ENCODE results near the gene MLANA.

MLANA gene

GRCh38 chr9:5939530-5939929 lies 48.8 kb downstream of the MLANA start (continued):
- no peak for TF ChIP-seq ZNF280D (tag by site-specific recombination; IDR thresholded peaks at IDR 0.05)

- CTCF ChIA-PET = interaction anchor here (2.9 kb wide), 1 partner anchor 55 kb away, joined by 8 read pairs; no protein-coding TSS in a partner anchor
- H3K4me3 ChIP-seq (ENCODE audit: low read depth, low read length) = no peak overlapping the region
- no peak for TF ChIP-seq ZNF292 (tag by site-specific recombination; IDR thresholded peaks at IDR 0.05; ENCODE audit: borderline replicate concordance, low read depth)
- TF ChIP-seq ZNF549 (tag by site-specific recombination; IDR thresholded peaks at IDR 0.05) = no peak
- H3K27ac ChIP-seq (ENCODE audit: extremely low read depth, low read depth, low read length) = no peak overlapping the region
- POLR2A ChIA-PET = no interaction called here
- no peaks in the 10 kb centered on the region for H3K9me3 ChIP-seq (ENCODE audit: control insufficient read depth, insufficient read depth, low read depth, low read length)
- no peaks in the 10 kb centered on the region for H3K36me3 ChIP-seq (ENCODE audit: control insufficient read depth in 2 of 2, insufficient read depth in 1 of 2, low read length in 2 of 2)
- no peaks in the 10 kb centered on the region for H3K4me1 ChIP-seq (ENCODE audit: control insufficient read depth, insufficient read depth, low read length)
Measured at GRCh38 chr9:5941214-5941613, 50.5 kb downstream of the MLANA start.

DNA sequence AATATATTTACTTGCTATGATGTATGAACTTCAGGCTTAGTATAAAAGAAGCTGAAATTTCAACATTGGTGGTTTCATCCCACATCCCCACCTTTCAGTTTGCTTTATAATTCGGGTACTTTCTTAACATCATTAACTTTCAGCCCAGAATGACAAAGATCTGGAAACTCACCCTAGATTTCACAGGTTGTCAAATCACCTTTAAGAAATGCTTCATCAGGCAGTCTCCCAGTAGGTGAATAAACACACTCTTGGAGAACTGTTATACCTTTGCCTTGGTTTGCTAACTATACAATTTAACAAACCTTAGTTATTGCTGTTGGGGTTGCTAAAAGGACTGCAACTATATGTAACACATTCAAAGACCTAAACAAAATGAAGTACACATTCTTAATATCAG lies 54.4 kb downstream of the MLANA start:
- ChIA-PET CTCF (interaction anchor here (0.6 to 1.0 kb wide), 3 partner anchors 12 to 63 kb away, joined by 3 to 4 read pairs (median 3); no protein-coding TSS in a partner anchor), POLR2A (no interaction called here)
- H3K9me3 ChIP-seq (ENCODE audit: control insufficient read depth, insufficient read depth, low read depth, low read length) = no peaks in the 10 kb centered on the region
- H3K36me3 ChIP-seq (ENCODE audit: control insufficient read depth in 2 of 2, insufficient read depth in 1 of 2, low read length in 2 of 2) = no peaks in the 10 kb centered on the region
- H3K4me1 ChIP-seq (ENCODE audit: control insufficient read depth, insufficient read depth, low read length) = peaks cover 5% of the 10 kb centered on the region; the same call in 1 of the 2 replicates
- no peak for TF ChIP-seq PRDM10 (tag by site-specific recombination; IDR thresholded peaks at IDR 0.05)
- TF ChIP-seq ZNF391 (tag by site-specific recombination; IDR thresholded peaks at IDR 0.05; ENCODE audit: borderline replicate concordance, low read depth) = no peak
- no peak for TF ChIP-seq ZNF175 (tag by site-specific recombination; IDR thresholded peaks at IDR 0.05)
- TF ChIP-seq ZNF10 (tag by site-specific recombination; IDR thresholded peaks at IDR 0.05) = no peak
- no peak for TF ChIP-seq ZNF362 (tag by site-specific recombination; IDR thresholded peaks at IDR 0.05)
- TF ChIP-seq ZNF660 (tag by site-specific recombination; IDR thresholded peaks at IDR 0.05) = no peak
- no peak for TF ChIP-seq ZNF366 (tag by site-specific recombination; conservative IDR thresholded peaks at IDR 0.05)
- TF ChIP-seq, protein P1, sequence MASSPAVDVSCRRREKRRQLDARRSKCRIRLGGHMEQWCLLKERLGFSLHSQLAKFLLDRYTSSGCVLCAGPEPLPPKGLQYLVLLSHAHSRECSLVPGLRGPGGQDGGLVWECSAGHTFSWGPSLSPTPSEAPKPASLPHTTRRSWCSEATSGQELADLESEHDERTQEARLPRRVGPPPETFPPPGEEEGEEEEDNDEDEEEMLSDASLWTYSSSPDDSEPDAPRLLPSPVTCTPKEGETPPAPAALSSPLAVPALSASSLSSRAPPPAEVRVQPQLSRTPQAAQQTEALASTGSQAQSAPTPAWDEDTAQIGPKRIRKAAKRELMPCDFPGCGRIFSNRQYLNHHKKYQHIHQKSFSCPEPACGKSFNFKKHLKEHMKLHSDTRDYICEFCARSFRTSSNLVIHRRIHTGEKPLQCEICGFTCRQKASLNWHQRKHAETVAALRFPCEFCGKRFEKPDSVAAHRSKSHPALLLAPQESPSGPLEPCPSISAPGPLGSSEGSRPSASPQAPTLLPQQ (tag by site-specific recombination; IDR thresholded peaks at IDR 0.05) = no peak
- TF ChIP-seq ZBTB48 (tag by site-specific recombination; IDR thresholded peaks at IDR 0.05) = no peak
- no peak overlapping the region for H3K4me3 ChIP-seq (ENCODE audit: low read depth, low read length)
- H3K27ac ChIP-seq (ENCODE audit: extremely low read depth, low read depth, low read length) = no peak overlapping the region

All from HEK293 (cell line).